ENCODE measurements around the gene FLNC.

The FLNC gene

DNA sequence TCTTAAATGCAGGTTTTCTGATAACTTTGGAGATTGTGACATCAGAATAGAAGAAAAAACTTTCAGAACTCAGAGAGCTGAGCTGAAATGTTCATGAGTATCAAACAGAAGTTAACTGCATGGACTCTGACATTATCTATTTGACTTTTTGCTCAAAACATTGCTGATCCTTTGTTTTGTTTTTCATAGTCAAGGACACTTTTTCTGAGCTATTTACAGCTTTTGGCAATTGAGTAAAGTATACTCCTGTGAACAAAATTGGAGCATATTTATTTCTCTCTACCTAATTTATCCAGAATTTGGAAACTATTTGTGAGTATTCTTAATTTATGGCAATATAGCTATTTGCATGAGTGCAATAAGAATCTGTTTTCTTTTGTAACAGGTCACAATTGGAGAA, 69.2 kb downstream of the FLNC start:
- DNase-seq = no peak

DNA sequence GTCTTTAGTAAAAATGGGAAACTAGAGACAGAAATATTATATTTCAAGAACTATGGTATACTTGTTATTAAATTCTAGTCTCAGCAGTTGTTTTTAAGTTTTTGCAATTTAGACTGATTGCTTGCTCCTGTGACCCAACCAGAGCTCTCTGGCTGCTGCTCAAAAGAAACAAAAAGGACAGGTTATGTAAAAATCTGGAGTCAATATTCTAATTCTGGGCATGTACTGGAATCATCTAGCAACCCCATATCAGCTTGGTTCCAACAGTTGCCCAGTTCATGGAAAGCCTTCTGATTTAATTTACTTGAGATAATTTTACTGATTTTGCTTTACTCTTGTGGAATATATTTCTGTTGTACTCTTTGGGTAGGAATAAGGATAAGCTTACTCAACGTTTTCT, 70.0 kb downstream of the FLNC start:
- DNase-seq = no peak

GRCh38 chr7:128902761-128903585, 72.8 kb downstream of the FLNC start:
- DNase-seq = no peak

DNA sequence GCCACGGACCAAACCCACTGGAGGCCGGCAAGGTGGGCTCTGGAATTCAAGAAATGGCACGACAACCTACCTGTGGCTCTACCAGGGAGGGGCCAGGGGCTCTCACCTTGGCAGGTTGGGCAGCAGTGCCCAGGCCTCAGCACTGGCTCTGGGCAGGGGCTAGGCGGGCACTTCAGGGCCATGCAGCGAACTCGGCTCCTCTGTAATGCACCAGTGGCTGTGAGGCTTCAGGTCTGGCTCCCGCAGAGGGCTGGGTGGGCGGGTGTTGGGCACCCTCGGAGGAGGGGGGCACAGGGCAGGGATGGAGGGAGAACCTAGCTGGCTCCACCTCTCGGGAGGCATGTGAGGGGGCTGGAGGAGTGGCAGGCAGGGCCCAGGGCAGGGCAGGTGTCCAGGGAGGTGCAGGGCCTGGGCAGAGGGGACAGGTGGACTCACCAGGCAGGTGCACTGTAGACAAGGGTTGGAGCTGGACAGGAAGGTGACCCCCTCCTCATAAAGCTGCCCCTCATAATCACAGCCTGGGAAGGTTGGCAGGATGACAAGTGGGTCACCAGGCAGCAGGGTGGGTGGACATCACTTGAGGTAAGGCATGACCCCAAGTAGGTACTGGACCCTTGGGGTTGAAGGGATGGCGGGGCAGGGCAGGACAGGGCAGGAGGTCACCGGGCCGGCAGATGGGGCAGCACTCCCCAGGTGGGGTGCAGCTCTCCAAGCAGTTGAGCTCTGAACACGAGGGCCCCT, 73.6 kb downstream of the FLNC start:
- no peak for DNase-seq

- no peak for DNase-seq
Measured at GRCh38 chr7:128904381-128905197, 74.4 kb downstream of the FLNC start.

DNA sequence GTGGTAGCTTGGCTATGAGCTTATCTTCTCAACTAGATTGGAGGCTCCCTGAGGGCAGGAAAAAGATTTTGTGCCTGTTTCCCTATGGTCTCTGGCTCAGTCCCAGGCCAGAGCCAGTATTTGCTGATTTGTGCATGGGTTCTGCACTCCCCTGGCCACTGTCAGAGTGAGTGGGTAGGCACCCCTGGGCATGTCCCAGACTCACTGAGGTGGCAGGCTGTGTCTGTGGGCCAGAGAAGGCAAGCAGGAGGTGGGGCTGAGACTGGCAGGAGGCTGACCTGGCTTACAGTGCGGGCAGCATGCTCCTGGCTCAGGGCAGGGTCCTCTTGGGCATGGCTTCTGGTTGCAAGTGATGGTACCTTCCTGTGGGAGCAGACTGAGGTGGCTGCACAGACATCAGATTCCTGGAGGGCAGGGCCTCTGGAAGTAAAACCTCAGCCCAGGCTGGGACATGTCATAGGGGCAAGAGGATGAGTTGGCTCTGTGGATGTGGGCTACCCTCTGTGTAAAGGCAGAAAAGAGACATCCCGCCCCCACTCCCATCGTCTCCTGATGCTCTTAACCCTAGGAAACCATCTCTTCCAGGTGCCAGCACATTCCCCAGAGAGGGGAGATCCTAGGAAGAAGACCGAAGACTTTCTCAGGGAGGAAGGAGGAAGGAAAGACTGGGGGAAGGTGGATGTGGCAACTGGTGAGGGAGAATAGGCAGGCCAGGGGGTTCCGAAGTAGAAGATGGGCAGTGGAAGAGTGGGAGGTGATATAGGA, 76.0 kb downstream of the FLNC start:
- no peak for DNase-seq

DNA sequence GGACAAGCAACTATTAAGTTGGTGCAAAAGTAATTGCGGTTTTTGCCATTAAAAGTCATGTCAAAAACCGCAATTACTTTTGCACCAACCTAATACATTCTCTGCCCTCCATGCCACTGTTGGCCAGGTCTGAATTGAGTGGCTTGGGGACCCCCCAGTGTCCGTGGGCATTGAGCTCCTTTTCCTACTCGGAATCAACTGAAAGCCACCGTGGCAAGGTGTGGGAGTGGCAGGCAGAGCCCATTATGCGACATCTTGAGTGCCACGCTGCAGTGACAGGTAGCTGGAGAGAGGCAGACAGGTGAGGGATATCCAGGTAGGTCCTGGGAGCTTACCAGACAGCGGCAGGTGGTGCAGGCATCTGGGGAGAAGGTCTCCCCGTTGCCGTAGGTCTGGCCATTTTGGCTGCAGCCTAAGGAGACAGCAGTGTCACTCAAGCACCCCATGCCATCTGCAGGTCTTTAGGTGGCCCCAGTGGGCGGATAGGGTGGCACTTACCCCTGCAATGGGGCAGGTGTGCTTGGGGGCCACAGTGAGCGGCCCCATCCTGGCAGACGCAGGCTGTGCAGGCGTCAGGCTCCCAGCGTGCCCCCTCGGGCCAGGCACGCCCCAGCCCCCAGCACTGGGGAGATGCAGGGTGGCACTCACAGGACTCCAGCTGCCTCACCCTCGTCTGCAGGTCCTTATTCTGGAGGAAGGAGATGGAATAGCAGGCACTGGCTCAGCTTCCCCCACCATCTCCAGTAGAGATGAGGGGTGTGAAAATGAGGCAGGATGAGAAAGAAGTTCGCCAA, 76.8 kb downstream of the FLNC start:
- no peak for DNase-seq

Data from activated effector memory CD4-positive, alpha-beta T cell treated with anti-CD3 and anti-CD28 coated beads, Interleukin-2, amount 50 U/mL, for 16 hours (primary cell).